GM18519 (cell line): Measurements from ENCODE around the gene TRIM64.
"Not testable (repeated sequence)": the region's sequence is repeated elsewhere in the genome, so short reads cannot be mapped to it uniquely, and the experiment has no call there.

Source experiments
- ATAC-seq: cut with Tn5 transposase; IDR thresholded peaks from one replicate; pipeline ENCODE4 v1.9.1; 2021; ENCODE audit warnings: mild to moderate bottlenecking, moderate library complexity; ENCODE audit not compliant: unreplicated experiment, low FRiP score

Gene TRIM64, protein sequence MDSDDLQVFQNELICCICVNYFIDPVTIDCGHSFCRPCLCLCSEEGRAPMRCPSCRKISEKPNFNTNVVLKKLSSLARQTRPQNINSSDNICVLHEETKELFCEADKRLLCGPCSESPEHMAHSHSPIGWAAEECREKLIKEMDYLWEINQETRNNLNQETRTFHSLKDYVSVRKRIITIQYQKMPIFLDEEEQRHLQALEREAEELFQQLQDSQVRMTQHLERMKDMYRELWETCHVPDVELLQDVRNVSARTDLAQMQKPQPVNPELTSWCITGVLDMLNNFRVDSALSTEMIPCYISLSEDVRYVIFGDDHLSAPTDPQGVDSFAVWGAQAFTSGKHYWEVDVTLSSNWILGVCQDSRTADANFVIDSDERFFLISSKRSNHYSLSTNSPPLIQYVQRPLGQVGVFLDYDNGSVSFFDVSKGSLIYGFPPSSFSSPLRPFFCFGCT

GRCh38 chr11:89965737-89966136 is at the start of gene TRIM64:
Gene TRIM64, plus strand, starts transcription at chr11:89966037. Its CDS starts 2,467 bp downstream, at chr11:89968504.
- not testable (repeated sequence) for ATAC-seq

DNA sequence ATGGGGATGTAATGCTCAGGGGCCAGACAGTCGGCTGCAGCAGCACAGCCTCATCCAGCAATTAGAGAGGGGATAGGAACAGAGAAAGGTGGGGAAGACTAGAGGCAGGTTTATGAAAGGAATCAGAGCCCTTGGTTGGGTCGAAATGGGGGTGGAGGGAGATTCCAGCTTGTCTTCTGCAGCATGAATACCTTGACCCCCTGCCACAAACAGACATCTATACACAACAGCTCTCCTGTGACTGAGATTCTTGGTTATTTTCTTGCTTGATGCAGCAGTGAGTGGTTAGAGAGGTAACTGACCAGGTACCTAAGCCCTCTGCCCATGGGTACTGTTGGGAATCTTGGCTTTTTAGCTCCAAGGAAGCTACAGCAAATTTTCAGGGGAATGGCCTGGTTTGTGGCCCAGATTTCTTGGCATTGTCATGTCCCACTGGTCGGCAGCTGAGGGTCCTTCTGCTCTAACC is 43.6 kb upstream of the TRIM64 start, which contains the start of gene TRIM49D1:
Gene TRIM49D1 (minus strand): TSS at position 51 of the 466 bp plus-strand sequence. CDS start 4,535 bp downstream, outside the sequence.
- no peak for ATAC-seq

DNA sequence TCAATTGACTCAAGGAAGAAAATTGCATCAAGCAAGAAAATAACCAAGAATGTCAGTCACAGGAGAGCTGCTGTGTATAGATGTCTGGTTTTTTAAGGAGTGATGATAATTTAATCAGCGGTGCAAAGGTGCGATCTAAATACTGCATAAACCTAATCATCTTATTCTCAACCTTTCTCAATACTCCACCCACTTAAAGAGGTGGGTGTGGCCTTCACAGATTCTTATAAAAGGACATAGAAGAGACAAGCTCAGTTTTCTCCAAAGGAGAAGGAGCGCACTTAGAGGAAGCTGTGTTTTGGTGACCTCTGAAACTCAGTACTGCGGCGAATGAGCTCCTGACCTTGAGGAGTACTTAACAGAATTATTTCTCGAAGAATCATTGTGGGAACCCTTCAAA is 42.1 kb upstream of the TRIM64 start, which contains the start of gene TRIM49D2:
Gene TRIM49D2 (plus strand): TSS at position 301 of the 400 bp plus-strand sequence. CDS start 2,698 bp downstream, outside the sequence.
- ATAC-seq = not testable (repeated sequence)

DNA sequence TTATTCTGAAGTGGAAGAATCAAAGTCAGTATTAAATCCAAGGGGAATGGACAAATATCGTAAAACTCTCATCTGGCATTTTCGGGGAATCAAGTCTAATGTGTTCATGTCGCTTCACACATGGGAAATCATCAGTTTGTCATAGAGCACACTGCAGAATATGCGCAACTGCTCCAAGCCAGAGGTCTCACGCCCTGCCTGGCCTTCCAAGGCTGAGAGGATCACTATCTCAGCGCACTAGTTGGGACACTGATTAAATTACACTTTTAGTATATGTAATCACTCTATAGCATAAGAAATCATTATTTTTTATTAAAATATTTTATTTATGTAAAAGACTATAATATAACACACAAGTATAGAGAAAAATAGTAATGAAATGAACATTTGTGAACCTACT is 5.0 kb upstream of the TRIM64 start:
- ATAC-seq = not testable (repeated sequence)
